ENCODE results near the gene CENPX.

CENPX gene

GRCh38 chr17:81994593-81995462 lies 27.9 kb downstream of the CENPX start:
- H3K4me3 ChIP-seq (ENCODE audit: low read depth, low read length): no peak overlapping the region
- no peak for TF ChIP-seq CTCF (IDR thresholded peaks at IDR 0.05; ENCODE audit: low read depth, low read length)
- in situ Hi-C loops (cut with HindIII; ENCODE audit: low sequenced_read_pairs): no loop called here
- peak; percentile 20 for DNase-seq (ENCODE audit: low read depth, low spot score)

- H3K4me3 ChIP-seq (ENCODE audit: low read depth, low read length): no peak overlapping the region
- no peak for TF ChIP-seq CTCF (IDR thresholded peaks at IDR 0.05; ENCODE audit: low read depth, low read length)
- in situ Hi-C loops (cut with HindIII; ENCODE audit: low sequenced_read_pairs): no loop called here
- no peak for DNase-seq (ENCODE audit: low read depth, low spot score)
Observed at GRCh38 chr17:81993729-81994592, 28.7 kb downstream of the CENPX start.

- no peak for TF ChIP-seq CTCF (IDR thresholded peaks at IDR 0.05; ENCODE audit: low read depth, low read length)
- no peak for DNase-seq (ENCODE audit: low read depth, low spot score)
- in situ Hi-C loops (cut with HindIII; ENCODE audit: low sequenced_read_pairs): no loop called here
- H3K4me3 ChIP-seq (ENCODE audit: low read depth, low read length): no peak overlapping the region
Observed at GRCh38 chr17:81992306-81993102, 30.2 kb downstream of the CENPX start.

GRCh38 chr17:81991684-81992305 lies 30.9 kb downstream of the CENPX start:
- TF ChIP-seq CTCF (IDR thresholded peaks at IDR 0.05; ENCODE audit: low read depth, low read length): no peak
- in situ Hi-C loops (cut with HindIII; ENCODE audit: low sequenced_read_pairs): no loop called here
- no peak overlapping the region for H3K4me3 ChIP-seq (ENCODE audit: low read depth, low read length)
- DNase-seq (ENCODE audit: low read depth, low spot score): peak; percentile 76

- DNase-seq (ENCODE audit: low read depth, low spot score): no peak
- TF ChIP-seq CTCF (IDR thresholded peaks at IDR 0.05; ENCODE audit: low read depth, low read length): no peak
- H3K4me3 ChIP-seq (ENCODE audit: low read depth, low read length): no peak overlapping the region
- in situ Hi-C loops (cut with HindIII; ENCODE audit: low sequenced_read_pairs): no loop called here
Observed at GRCh38 chr17:81990836-81991683, 31.6 kb downstream of the CENPX start.
